Skeletal muscle satellite cell (primary cell): ENCODE results near the gene TMEM200C.
A peak's percentile ranks its signal among the peaks of the same experiment; 100 is the strongest.

ENCODE experiments used
- H3K27me3 ChIP-seq: 2 replicates; pipeline ENCODE4 v1.7.0; 2013; ENCODE audit warnings: low read length; ENCODE audit not compliant: control insufficient read depth, insufficient read depth
- H3K36me3 ChIP-seq: 2 replicates; pipeline ENCODE4 v1.7.0; 2013; ENCODE audit warnings: mild to moderate bottlenecking, control low read depth, low read length; ENCODE audit not compliant: insufficient read depth
- H3K4me1 ChIP-seq: 2 replicates; pipeline ENCODE4 v1.7.0; 2013; ENCODE audit warnings: low read length; ENCODE audit not compliant: control insufficient read depth, insufficient read depth
- H3K4me2 ChIP-seq: 2 replicates; pipeline ENCODE4 v1.7.0; 2013; ENCODE audit warnings: mild to moderate bottlenecking, low read length
- H3K4me3 ChIP-seq: 2 replicates; pipeline ENCODE4 v1.7.0; 2013; ENCODE audit warnings: low read length
- H3K9ac ChIP-seq: 2 replicates; pipeline ENCODE4 v1.7.0; 2013; ENCODE audit warnings: mild to moderate bottlenecking, low read depth, low read length, moderate library complexity
- H3K9me3 ChIP-seq: replicated peaks from 2 replicates; pipeline ENCODE4 v1.7.0; 2013; ENCODE audit warnings: mild to moderate bottlenecking, control low read depth, low read length

Gene TMEM200C

GRCh38 chr18:5914016-5914415 lies 18.7 kb upstream of the TMEM200C start:
- Histone ChIP-seq H3K27me3 (no peaks in the 10 kb centered on the region), H3K36me3 (no peaks in the 10 kb centered on the region), H3K4me2 (no peak overlapping the region), H3K9me3 (no peaks in the 10 kb centered on the region), H3K9ac (no peak overlapping the region), H3K4me1 (no peaks in the 10 kb centered on the region), H3K4me3 (no peak overlapping the region)

GRCh38 chr18:5912566-5912965 lies 17.2 kb upstream of the TMEM200C start:
- Histone ChIP-seq H3K36me3 (no peaks in the 10 kb centered on the region), H3K4me1 (no peaks in the 10 kb centered on the region)

GRCh38 chr18:5909125-5909524 lies 13.8 kb upstream of the TMEM200C start:
- no peak overlapping the region for H3K4me2 ChIP-seq
- H3K36me3 ChIP-seq = no peaks in the 10 kb centered on the region
- H3K4me3 ChIP-seq = no peak overlapping the region
- no peak overlapping the region for H3K9ac ChIP-seq
- H3K9me3 ChIP-seq = no peaks in the 10 kb centered on the region
- H3K27me3 ChIP-seq = peaks cover under 1% of the 10 kb centered on the region
- no peaks in the 10 kb centered on the region for H3K4me1 ChIP-seq

More at GRCh38 chr18:5912566-5912965, 17.2 kb upstream of the TMEM200C start:
- no peak overlapping the region for H3K4me3 ChIP-seq
- H3K9me3 ChIP-seq = no peaks in the 10 kb centered on the region
- H3K27me3 ChIP-seq = no peaks in the 10 kb centered on the region
- no peak overlapping the region for H3K9ac ChIP-seq
- H3K4me2 ChIP-seq = no peak overlapping the region

- H3K4me3 ChIP-seq = no peak overlapping the region
Observed at GRCh38 chr18:5903386-5903785, 8.1 kb upstream of the TMEM200C start.

GRCh38 chr18:5900262-5900661 lies 4.9 kb upstream of the TMEM200C start:
- Histone ChIP-seq H3K27me3 (peaks cover 31% of the 10 kb centered on the region), H3K4me1 (no peaks in the 10 kb centered on the region), H3K9ac (no peak overlapping the region), H3K36me3 (no peaks in the 10 kb centered on the region), H3K4me2 (no peak overlapping the region), H3K9me3 (no peaks in the 10 kb centered on the region), H3K4me3 (no peak overlapping the region)

More at GRCh38 chr18:5903386-5903785, 8.1 kb upstream of the TMEM200C start:
- Histone ChIP-seq H3K9me3 (no peaks in the 10 kb centered on the region), H3K9ac (no peak overlapping the region), H3K27me3 (peaks cover 9% of the 10 kb centered on the region), H3K4me1 (no peaks in the 10 kb centered on the region), H3K36me3 (no peaks in the 10 kb centered on the region), H3K4me2 (no peak overlapping the region)

- H3K4me3 ChIP-seq = no peak overlapping the region
- H3K27me3 ChIP-seq = peaks cover 35% of the 10 kb centered on the region
- H3K9me3 ChIP-seq = no peaks in the 10 kb centered on the region
- H3K4me2 ChIP-seq = no peak overlapping the region
- H3K9ac ChIP-seq = no peak overlapping the region
- H3K4me1 ChIP-seq = no peaks in the 10 kb centered on the region
- H3K36me3 ChIP-seq = no peaks in the 10 kb centered on the region
Observed at GRCh38 chr18:5899835-5900234, 4.5 kb upstream of the TMEM200C start.

- peak overlapping the region; percentile 63 for H3K4me3 ChIP-seq
- peak overlapping the region; percentile 52 for H3K9ac ChIP-seq
- peaks cover 70% of the 10 kb centered on the region for H3K27me3 ChIP-seq
Observed at GRCh38 chr18:5895876-5896740, 786 bp upstream of the TMEM200C start.

GRCh38 chr18:5894611-5895298 lies 567 bp downstream of the TMEM200C start:
- peak overlapping the region; percentile 63 for H3K4me3 ChIP-seq
- H3K9ac ChIP-seq = peak overlapping the region; percentile 26
- peak overlapping the region; percentile 71 for H3K4me2 ChIP-seq
- peaks cover 79% of the 10 kb centered on the region for H3K27me3 ChIP-seq
- no peaks in the 10 kb centered on the region for H3K9me3 ChIP-seq
- H3K4me1 ChIP-seq = no peaks in the 10 kb centered on the region
- H3K36me3 ChIP-seq = no peaks in the 10 kb centered on the region

More at GRCh38 chr18:5895876-5896740, 786 bp upstream of the TMEM200C start:
- Histone ChIP-seq H3K36me3 (no peaks in the 10 kb centered on the region), H3K4me1 (no peaks in the 10 kb centered on the region), H3K4me2 (peak overlapping the region; percentile 62), H3K9me3 (no peaks in the 10 kb centered on the region)

- no peaks in the 10 kb centered on the region for H3K36me3 ChIP-seq
- H3K9ac ChIP-seq = no peak overlapping the region
- H3K4me2 ChIP-seq = peak overlapping the region; percentile 71
- H3K4me1 ChIP-seq = no peaks in the 10 kb centered on the region
- H3K4me3 ChIP-seq = peak overlapping the region; percentile 63
- no peaks in the 10 kb centered on the region for H3K9me3 ChIP-seq
- H3K27me3 ChIP-seq = peaks cover 82% of the 10 kb centered on the region
Observed at GRCh38 chr18:5893956-5894610, 1.2 kb downstream of the TMEM200C start.

GRCh38 chr18:5892823-5893431 lies 2.4 kb downstream of the TMEM200C start:
- Histone ChIP-seq H3K36me3 (no peaks in the 10 kb centered on the region), H3K9ac (no peak overlapping the region), H3K4me3 (no peak overlapping the region), H3K4me2 (no peak overlapping the region), H3K4me1 (no peaks in the 10 kb centered on the region), H3K9me3 (no peaks in the 10 kb centered on the region), H3K27me3 (peaks cover 90% of the 10 kb centered on the region)

- peaks cover 85% of the 10 kb centered on the region for H3K27me3 ChIP-seq
- no peak overlapping the region for H3K9ac ChIP-seq
- no peaks in the 10 kb centered on the region for H3K9me3 ChIP-seq
- no peaks in the 10 kb centered on the region for H3K4me1 ChIP-seq
- H3K36me3 ChIP-seq = no peaks in the 10 kb centered on the region
- no peak overlapping the region for H3K4me3 ChIP-seq
- no peak overlapping the region for H3K4me2 ChIP-seq
Observed at GRCh38 chr18:5891854-5892215, 3.5 kb downstream of the TMEM200C start.
